ENCODE results near the gene KCTD7. TPM values are rescaled to one million over a fixed set of nuclear protein-coding genes. Genes with fewer than 3 reads are reported as not detected.
"Not testable (repeated sequence)": the region's sequence is repeated elsewhere in the genome, so short reads cannot be mapped to it uniquely, and the experiment has no call there.

Gene KCTD7
- total RNA-seq, 1 experiment from 2014 or later: 17.3 TPM

GRCh38 chr7:66619341-66619948 is 9.2 kb upstream of the KCTD7 start:
- H3K27ac Mint-ChIP-seq (ENCODE audit: unreplicated experiment): peak overlapping the region; percentile 96
- not testable (repeated sequence) for H3K27me3 Mint-ChIP-seq (ENCODE audit: insufficient read depth, unreplicated experiment); H3K9me3 Mint-ChIP-seq (ENCODE audit: unreplicated experiment); H3K36me3 ChIP-seq (ENCODE audit: control insufficient read depth, insufficient read depth, low read length); H3K4me3 ChIP-seq (ENCODE audit: low read depth, low read length); BruUV-seq (replicated peaks); H3K27me3 ChIP-seq (replicated peaks; ENCODE audit: control insufficient read depth, insufficient read depth, low read length); H3K36me3 Mint-ChIP-seq (ENCODE audit: insufficient read depth, unreplicated experiment); H3K9me3 ChIP-seq
- H3K4me1 ChIP-seq: peaks cover 34% of the 10 kb centered on the region
- POLR2A ChIA-PET: interaction anchor here (1.8 kb wide), 1 partner anchor 34 kb away, joined by 6 read pairs; no protein-coding TSS in a partner anchor
- peak overlapping the region; percentile 56 for H3K4me3 Mint-ChIP-seq (ENCODE audit: unreplicated experiment)
- intact Hi-C loops (cut with micrococcal nuclease; ENCODE audit: unreplicated experiment): loop anchor here (1.0 to 2.0 kb wide), 4 partner anchors 9 to 35 kb away; partner anchors contain the start of gene KCTD7
- H3K4me1 Mint-ChIP-seq (ENCODE audit: low read depth, unreplicated experiment): peaks cover 12% of the 10 kb centered on the region
- CTCF ChIA-PET: interaction anchor here (0.9 to 1.9 kb wide), 2 partner anchors 62 to 225 kb away, joined by 3 to 5 read pairs; no protein-coding TSS in a partner anchor
- DNase-seq: peak; percentile 84 to 89

GRCh38 chr7:66626331-66626934 is 2.2 kb upstream of the KCTD7 start:
- no TSS peak for BruUV-seq (replicated peaks)
- Mint-ChIP-seq H3K9me3 (ENCODE audit: unreplicated experiment) (no peaks in the 10 kb centered on the region), H3K27me3 (ENCODE audit: insufficient read depth, unreplicated experiment) (no peaks in the 10 kb centered on the region), H3K27ac (ENCODE audit: unreplicated experiment) (peak overlapping the region; percentile 81), H3K36me3 (ENCODE audit: insufficient read depth, unreplicated experiment) (peaks cover 16% of the 10 kb centered on the region), H3K4me1 (ENCODE audit: low read depth, unreplicated experiment) (peaks cover 7% of the 10 kb centered on the region), H3K4me3 (ENCODE audit: unreplicated experiment) (no peak overlapping the region)
- peak in 1 of 2 experiments; percentile 33 for DNase-seq
- CTCF ChIA-PET: no interaction called here
- intact Hi-C loops (cut with micrococcal nuclease; ENCODE audit: unreplicated experiment): no loop called here
- POLR2A ChIA-PET: interaction anchor here (2.8 kb wide), 1 partner anchor 28 kb away, joined by 16 read pairs; no protein-coding TSS in a partner anchor
- Histone ChIP-seq H3K36me3 (ENCODE audit: control insufficient read depth, insufficient read depth, low read length) (no peaks in the 10 kb centered on the region), H3K9me3 (no peaks in the 10 kb centered on the region), H3K27me3 (replicated peaks; ENCODE audit: control insufficient read depth, insufficient read depth, low read length) (no peaks in the 10 kb centered on the region), H3K4me1 (peaks cover 6% of the 10 kb centered on the region; the same call in 1 of the 2 replicates), H3K4me3 (ENCODE audit: low read depth, low read length) (no peak overlapping the region)
- TF ChIP-seq CTCF (IDR thresholded peaks at IDR 0.05; ENCODE audit: insufficient read depth in 1 of 2, low read depth in 1 of 2, low read length in 1 of 2, severe bottlenecking in 1 of 2, unreplicated experiment in 1 of 2): no peak

- POLR2A ChIA-PET: interaction anchor here (0.6 to 2.8 kb wide), 2 partner anchors 19 to 27 kb away, joined by 8 to 16 read pairs; no protein-coding TSS in a partner anchor
- no peak for TF ChIP-seq CTCF (IDR thresholded peaks at IDR 0.05; ENCODE audit: insufficient read depth in 1 of 2, low read depth in 1 of 2, low read length in 1 of 2, severe bottlenecking in 1 of 2, unreplicated experiment in 1 of 2)
- no peaks in the 10 kb centered on the region for H3K9me3 ChIP-seq
- H3K4me1 ChIP-seq: peaks cover 6% of the 10 kb centered on the region; the same call in 1 of the 2 replicates
- DNase-seq: no peak
- Mint-ChIP-seq H3K4me1 (ENCODE audit: low read depth, unreplicated experiment) (peaks cover 7% of the 10 kb centered on the region), H3K9me3 (ENCODE audit: unreplicated experiment) (no peaks in the 10 kb centered on the region), H3K27me3 (ENCODE audit: insufficient read depth, unreplicated experiment) (no peaks in the 10 kb centered on the region), H3K4me3 (ENCODE audit: unreplicated experiment) (peak overlapping the region; percentile 81), H3K36me3 (ENCODE audit: insufficient read depth, unreplicated experiment) (peaks cover 16% of the 10 kb centered on the region), H3K27ac (ENCODE audit: unreplicated experiment) (peak overlapping the region; percentile 81)
- CTCF ChIA-PET: interaction anchor here (0.5 kb wide), 1 partner anchor 603 kb away, joined by 3 read pairs; no protein-coding TSS in a partner anchor
- H3K36me3 ChIP-seq (ENCODE audit: control insufficient read depth, insufficient read depth, low read length): no peaks in the 10 kb centered on the region
- BruUV-seq (replicated peaks): no TSS peak
- intact Hi-C loops (cut with micrococcal nuclease; ENCODE audit: unreplicated experiment): no loop called here
- no peaks in the 10 kb centered on the region for H3K27me3 ChIP-seq (replicated peaks; ENCODE audit: control insufficient read depth, insufficient read depth, low read length)
- H3K4me3 ChIP-seq (ENCODE audit: low read depth, low read length): peak overlapping the region; percentile 99
Measured at GRCh38 chr7:66627151-66627681, 1.5 kb upstream of the KCTD7 start.

Data from Caco-2 (cell line).